Measurements from ENCODE around the gene SLC35D3.
"Not testable (repeated sequence)": the region's sequence is repeated elsewhere in the genome, so short reads cannot be mapped to it uniquely, and the experiment has no call there.

SLC35D3 gene

GRCh38 chr6:136959471-136959891 lies 37.4 kb downstream of the SLC35D3 start:
- H3K4me3 ChIP-seq (ENCODE audit: low read depth, low read length), result no peak overlapping the region
- TF ChIP-seq, protein P1, sequence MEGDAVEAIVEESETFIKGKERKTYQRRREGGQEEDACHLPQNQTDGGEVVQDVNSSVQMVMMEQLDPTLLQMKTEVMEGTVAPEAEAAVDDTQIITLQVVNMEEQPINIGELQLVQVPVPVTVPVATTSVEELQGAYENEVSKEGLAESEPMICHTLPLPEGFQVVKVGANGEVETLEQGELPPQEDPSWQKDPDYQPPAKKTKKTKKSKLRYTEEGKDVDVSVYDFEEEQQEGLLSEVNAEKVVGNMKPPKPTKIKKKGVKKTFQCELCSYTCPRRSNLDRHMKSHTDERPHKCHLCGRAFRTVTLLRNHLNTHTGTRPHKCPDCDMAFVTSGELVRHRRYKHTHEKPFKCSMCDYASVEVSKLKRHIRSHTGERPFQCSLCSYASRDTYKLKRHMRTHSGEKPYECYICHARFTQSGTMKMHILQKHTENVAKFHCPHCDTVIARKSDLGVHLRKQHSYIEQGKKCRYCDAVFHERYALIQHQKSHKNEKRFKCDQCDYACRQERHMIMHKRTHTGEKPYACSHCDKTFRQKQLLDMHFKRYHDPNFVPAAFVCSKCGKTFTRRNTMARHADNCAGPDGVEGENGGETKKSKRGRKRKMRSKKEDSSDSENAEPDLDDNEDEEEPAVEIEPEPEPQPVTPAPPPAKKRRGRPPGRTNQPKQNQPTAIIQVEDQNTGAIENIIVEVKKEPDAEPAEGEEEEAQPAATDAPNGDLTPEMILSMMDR (IDR thresholded peaks at IDR 0.05; ENCODE audit: low read depth, low read length), result no peak

DNA sequence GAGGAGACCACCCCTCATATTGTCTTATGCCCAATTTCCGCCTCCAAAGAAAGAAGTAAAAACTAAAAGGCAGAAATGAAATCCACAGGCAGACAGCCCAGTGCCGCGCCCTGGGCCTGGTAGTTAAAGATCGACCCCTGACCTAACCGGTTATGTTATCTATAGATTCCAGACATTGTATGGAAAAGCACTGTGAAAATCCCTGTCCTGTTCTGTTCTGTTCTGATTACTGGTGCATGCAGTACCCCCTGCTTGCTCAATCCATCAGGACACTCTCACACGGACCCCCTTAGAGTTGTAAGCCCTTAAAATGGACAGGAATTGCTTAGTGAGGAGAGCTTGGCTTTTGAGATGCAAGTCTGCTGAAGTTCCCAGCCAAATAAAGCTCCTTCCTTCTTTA lies 37.8 kb downstream of the SLC35D3 start:
- H3K4me3 ChIP-seq (ENCODE audit: low read depth, low read length), result not testable (repeated sequence)

DNA sequence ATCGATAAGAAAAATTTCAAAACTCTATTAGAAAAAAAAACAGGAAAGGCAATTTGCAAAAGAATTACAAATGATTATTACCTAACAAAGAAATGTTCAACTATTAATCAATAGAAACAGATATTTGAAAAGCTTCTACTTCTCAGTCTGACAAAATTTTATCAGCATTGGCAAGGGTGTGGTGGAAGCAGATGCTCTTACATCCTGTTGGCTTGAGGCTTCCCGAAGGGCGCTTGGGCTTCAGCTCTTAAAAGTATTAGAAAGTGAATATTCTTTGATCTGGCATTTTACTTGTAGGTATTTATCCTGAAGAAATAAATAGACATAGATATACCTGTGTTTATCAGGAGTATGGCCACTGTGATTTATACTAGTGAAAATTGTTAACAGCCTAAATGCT lies 38.7 kb downstream of the SLC35D3 start:
- no peak overlapping the region for H3K4me3 ChIP-seq (ENCODE audit: low read depth, low read length)
- TF ChIP-seq, protein P1 (IDR thresholded peaks at IDR 0.05; ENCODE audit: low read depth, low read length), result no peak

GRCh38 chr6:136961848-136962247 lies 39.7 kb downstream of the SLC35D3 start:
- TF ChIP-seq, protein P1 (IDR thresholded peaks at IDR 0.05; ENCODE audit: low read depth, low read length), result no peak
- no peak overlapping the region for H3K4me3 ChIP-seq (ENCODE audit: low read depth, low read length)

DNA sequence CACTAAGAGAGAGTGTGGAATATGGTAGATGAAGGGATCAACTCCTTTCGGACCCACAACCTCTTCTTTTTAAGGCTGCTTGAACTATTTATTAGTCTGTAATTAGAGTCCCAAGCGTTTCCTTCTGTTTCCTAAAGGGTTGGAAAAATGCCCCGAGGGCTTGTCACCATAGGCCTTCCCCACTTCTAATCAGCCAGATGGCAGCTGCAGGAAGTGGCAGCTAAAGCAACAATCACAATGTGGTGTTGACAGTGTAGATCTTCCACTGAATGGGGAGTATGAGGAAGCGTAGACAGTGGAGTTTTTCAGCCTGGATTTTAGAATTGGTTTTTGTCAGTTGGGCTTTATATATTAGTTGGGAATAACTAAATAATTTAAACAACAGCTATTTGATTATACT lies 40.6 kb downstream of the SLC35D3 start:
- TF ChIP-seq, protein P1 (IDR thresholded peaks at IDR 0.05; ENCODE audit: low read depth, low read length), result no peak
- H3K4me3 ChIP-seq (ENCODE audit: low read depth, low read length), result no peak overlapping the region

- TF ChIP-seq, protein P1 (IDR thresholded peaks at IDR 0.05; ENCODE audit: low read depth, low read length), result no peak
- no peak overlapping the region for H3K4me3 ChIP-seq (ENCODE audit: low read depth, low read length)
Observed at GRCh38 chr6:136963259-136963658, 41.2 kb downstream of the SLC35D3 start.

DNA sequence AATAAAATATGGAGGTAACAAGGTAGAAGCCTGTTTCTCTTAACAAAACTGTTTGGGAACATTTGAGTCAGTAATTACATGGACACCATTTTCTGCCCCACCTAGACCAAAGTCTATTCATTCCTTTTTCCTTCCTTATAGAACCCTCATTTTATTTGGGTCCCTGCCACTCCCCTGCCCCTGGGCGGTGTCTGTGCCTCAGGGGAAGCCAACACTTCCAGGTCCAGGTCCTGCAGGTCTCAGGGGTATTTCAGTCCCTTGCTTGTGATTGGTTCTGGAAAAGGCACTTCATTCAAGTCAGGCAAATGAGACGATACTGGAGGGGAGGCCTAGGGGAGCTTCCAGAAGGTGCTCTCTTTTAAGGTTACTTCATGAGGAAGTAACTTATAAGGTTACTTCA lies 42.3 kb downstream of the SLC35D3 start:
- H3K4me3 ChIP-seq (ENCODE audit: low read depth, low read length), result no peak overlapping the region
- TF ChIP-seq, protein P1 (IDR thresholded peaks at IDR 0.05; ENCODE audit: low read depth, low read length), result no peak
